T-helper 1 cell treated with Interleukin-12 subunit alpha and Interleukin-12 subunit beta and Interleukin-4 antibody, amounts not matched to agents 30 μg/mL and 1 μg/mL, for 36 hours (primary cell): ENCODE results near the gene ANO2.

Source experiments
- H3K27ac Mint-ChIP-seq: one replicate; pipeline ENCODE4 v1.8.0; 2021; ENCODE audit warnings: mild to moderate bottlenecking, mixed read lengths
- H3K27me3 Mint-ChIP-seq: one replicate; pipeline ENCODE4 v1.8.0; 2021; ENCODE audit warnings: low read depth, mixed read lengths
- H3K36me3 Mint-ChIP-seq: one replicate; pipeline ENCODE4 v1.8.0; 2021; ENCODE audit warnings: low read depth, mixed read lengths
- H3K4me1 Mint-ChIP-seq: one replicate; pipeline ENCODE4 v1.8.0; 2021; ENCODE audit warnings: low read depth, mixed read lengths
- H3K4me3 Mint-ChIP-seq: one replicate; pipeline ENCODE4 v1.8.0; 2021; ENCODE audit warnings: mild to moderate bottlenecking, moderate library complexity, mixed read lengths
- H3K9me3 Mint-ChIP-seq: one replicate; pipeline ENCODE4 v1.8.0; 2021; ENCODE audit warnings: mixed read lengths

ANO2 gene

DNA sequence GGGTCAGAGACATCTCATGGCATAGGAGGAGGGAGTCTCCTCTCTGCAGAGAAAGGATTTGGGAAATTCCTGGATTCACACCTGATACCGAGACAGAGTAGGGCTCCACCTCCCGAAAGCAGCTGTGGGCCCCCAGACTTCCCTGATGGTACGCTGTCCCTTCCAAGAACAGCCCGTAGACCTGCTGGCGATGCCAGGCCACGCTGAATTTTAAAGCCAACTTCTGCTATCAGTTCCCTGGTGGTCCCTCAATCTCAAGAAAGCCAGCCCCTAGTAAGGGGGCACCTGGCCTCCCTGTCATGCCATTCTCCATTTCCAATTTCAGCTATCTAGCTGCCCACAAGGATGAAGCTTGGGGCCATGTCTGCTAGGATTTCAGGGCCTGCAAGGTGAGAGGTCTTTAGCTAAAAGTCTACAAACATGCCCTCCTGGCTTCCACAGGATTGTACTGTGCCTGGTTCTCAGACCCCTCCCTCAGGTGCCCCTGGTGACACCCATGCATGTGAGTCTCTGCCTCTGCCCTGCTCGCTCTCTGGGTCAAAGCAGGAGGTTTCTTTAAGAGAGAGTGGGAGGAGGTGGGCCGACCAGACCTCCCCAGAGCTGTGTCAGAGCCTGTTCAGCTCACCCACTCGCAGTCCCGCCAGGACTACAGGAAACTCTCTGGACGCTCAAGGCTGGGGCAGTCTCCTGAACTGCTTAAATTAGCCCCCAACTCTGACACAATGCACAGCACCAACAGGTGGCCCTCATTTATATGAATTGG, 30.5 kb downstream of the ANO2 start:
- Mint-ChIP-seq H3K4me3 (no peak overlapping the region), H3K27me3 (peaks cover 4% of the 10 kb centered on the region), H3K27ac (no peak overlapping the region), H3K4me1 (no peaks in the 10 kb centered on the region), H3K36me3 (no peaks in the 10 kb centered on the region), H3K9me3 (no peaks in the 10 kb centered on the region)

DNA sequence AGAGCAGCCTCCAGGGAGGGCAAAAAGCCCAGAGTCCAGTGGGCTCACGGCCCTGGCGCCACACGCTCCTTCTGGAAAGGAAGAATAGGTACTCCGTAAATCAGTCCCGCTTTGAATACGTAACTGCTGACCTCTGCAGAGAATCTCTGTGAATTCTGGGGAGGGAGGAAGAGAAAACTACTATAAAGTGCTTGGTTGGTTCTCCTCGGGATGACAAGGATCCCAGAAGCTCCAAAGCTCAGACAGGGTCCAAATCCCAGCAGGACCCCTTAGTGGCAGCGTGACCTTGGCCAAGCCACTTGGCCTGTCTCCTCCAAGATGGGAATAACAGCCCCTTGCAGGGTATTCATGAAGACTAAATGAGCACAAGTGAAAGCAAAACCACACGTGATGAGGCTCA, 31.7 kb downstream of the ANO2 start:
- Mint-ChIP-seq H3K4me3 (no peak overlapping the region), H3K9me3 (no peaks in the 10 kb centered on the region), H3K27ac (no peak overlapping the region), H3K4me1 (no peaks in the 10 kb centered on the region), H3K27me3 (peaks cover 4% of the 10 kb centered on the region), H3K36me3 (no peaks in the 10 kb centered on the region)

DNA sequence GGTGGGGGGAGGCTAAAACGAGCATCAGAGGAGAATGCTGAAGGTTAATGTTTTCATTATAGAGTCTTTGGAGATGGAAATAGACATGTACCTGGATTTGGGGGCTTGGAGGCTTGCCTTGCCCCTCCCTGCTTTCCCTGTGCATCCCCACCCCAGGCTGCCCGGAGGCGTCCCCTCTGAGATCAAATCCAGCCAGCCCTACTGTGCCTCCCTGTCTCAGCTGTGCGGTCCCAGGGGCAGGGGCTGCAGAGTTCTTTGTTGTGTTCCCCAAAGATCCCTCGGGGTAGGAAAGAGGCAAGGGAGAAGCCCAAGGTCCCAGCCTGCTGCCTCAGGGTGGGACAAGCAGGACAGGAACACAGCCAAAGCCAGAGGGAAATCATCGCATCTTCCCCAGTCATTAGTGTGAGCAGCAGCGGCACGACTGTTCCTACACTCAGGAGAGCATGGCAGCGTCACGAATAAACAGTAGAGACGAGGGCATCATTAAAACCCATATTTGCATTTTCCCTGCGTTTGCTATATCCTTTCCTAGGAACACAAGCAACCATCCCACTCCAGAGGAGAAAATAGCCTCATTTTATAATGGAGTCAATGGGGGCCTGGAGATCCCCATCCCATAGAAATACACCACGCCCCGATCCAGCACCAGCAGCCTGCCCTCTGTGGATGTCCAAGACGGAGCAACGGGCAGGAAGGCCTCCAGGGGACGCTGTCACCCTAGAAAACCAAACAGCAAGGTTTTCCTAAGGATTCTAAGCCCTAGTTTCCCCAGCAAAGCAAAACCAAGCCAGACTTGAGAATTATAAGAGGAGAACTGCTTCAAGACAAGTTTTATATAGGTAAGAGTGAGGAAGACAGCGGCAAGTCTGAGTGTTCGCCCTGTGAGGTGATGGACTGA, 32.4 kb downstream of the ANO2 start:
- Mint-ChIP-seq H3K27ac (no peak overlapping the region), H3K36me3 (no peaks in the 10 kb centered on the region), H3K4me3 (no peak overlapping the region), H3K9me3 (no peaks in the 10 kb centered on the region), H3K27me3 (peaks cover 4% of the 10 kb centered on the region), H3K4me1 (no peaks in the 10 kb centered on the region)

- Mint-ChIP-seq H3K27me3 (peaks cover 4% of the 10 kb centered on the region), H3K9me3 (no peaks in the 10 kb centered on the region), H3K27ac (no peak overlapping the region), H3K4me1 (no peaks in the 10 kb centered on the region), H3K36me3 (no peaks in the 10 kb centered on the region), H3K4me3 (no peak overlapping the region)
Observed at GRCh38 chr12:5912011-5912410, 33.0 kb downstream of the ANO2 start.

DNA sequence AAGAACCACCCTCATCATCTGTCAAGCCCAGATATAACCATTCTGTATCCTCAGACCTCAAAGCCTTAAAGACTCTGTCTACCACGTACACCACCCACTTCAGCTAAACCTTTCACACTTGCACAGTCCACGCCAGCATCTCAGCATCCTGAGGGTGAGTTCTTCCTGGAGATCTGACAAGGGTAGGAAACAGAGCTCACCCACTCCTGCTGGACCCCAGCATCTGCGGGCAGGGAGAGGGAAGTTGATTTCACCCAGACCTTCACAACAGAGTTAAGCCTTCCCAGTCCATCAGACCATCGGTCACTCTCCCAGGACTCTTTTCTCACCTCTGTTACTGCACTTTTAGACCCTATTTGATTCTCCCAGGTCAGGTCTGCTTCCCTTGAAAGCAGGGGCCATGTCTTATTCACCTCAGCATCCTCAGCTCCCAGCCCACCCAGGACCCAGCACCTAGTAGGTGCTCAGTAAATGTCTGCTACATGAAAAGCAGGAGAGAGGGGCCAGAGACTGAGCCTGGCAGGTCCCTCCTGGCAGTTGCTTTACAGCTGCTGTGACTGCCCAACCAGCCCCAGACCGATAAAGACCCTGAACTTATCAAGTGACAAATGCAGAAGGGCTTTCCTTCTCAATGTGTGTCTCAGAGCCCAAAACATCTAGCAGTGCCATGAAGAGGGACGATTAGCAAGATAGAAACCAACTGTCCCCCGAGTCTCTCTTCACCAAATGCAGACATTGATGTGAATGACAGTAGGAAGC, 34.1 kb downstream of the ANO2 start:
- no peak overlapping the region for H3K4me3 Mint-ChIP-seq
- no peak overlapping the region for H3K27ac Mint-ChIP-seq
- no peaks in the 10 kb centered on the region for H3K36me3 Mint-ChIP-seq
- H3K27me3 Mint-ChIP-seq, result peaks cover 4% of the 10 kb centered on the region
- H3K4me1 Mint-ChIP-seq, result no peaks in the 10 kb centered on the region
- H3K9me3 Mint-ChIP-seq, result no peaks in the 10 kb centered on the region

DNA sequence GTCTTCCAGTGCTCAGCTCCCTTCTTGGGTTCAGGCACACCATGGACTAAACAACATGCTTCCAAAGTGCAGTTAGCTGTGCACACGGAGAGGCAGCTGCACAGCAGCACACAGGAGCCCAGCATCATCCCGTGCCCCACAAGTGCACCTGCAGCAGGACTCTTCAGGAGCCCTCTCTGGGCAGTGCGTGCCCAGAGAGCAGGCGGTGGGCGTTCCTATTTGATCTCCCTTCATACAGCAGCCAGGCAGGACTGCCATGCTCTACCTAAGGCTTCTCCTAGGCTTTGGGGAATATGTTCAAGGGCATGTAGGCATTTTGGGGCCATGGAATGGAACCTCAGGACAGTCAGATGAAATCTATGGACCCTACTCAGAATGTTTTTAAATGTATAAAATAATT, 35.5 kb downstream of the ANO2 start:
- Mint-ChIP-seq H3K4me1 (no peaks in the 10 kb centered on the region), H3K4me3 (no peak overlapping the region), H3K27me3 (peaks cover 4% of the 10 kb centered on the region), H3K27ac (no peak overlapping the region), H3K9me3 (no peaks in the 10 kb centered on the region), H3K36me3 (no peaks in the 10 kb centered on the region)

- H3K36me3 Mint-ChIP-seq, result no peaks in the 10 kb centered on the region
- no peaks in the 10 kb centered on the region for H3K4me1 Mint-ChIP-seq
- no peak overlapping the region for H3K4me3 Mint-ChIP-seq
- peaks cover 4% of the 10 kb centered on the region for H3K27me3 Mint-ChIP-seq
- no peak overlapping the region for H3K27ac Mint-ChIP-seq
- no peaks in the 10 kb centered on the region for H3K9me3 Mint-ChIP-seq
Observed at GRCh38 chr12:5908251-5908650, 36.8 kb downstream of the ANO2 start.

- Mint-ChIP-seq H3K4me1 (no peaks in the 10 kb centered on the region), H3K36me3 (no peaks in the 10 kb centered on the region), H3K9me3 (no peaks in the 10 kb centered on the region), H3K4me3 (no peak overlapping the region), H3K27ac (no peak overlapping the region), H3K27me3 (peaks cover 4% of the 10 kb centered on the region)
Observed at GRCh38 chr12:5907807-5908206, 37.3 kb downstream of the ANO2 start.

- Mint-ChIP-seq H3K9me3 (no peaks in the 10 kb centered on the region), H3K27me3 (no peaks in the 10 kb centered on the region), H3K36me3 (no peaks in the 10 kb centered on the region), H3K4me3 (no peak overlapping the region), H3K4me1 (no peaks in the 10 kb centered on the region), H3K27ac (no peak overlapping the region)
Observed at GRCh38 chr12:5905757-5906156, 39.3 kb downstream of the ANO2 start.

GRCh38 chr12:5904969-5905368, 40.1 kb downstream of the ANO2 start:
- no peaks in the 10 kb centered on the region for H3K27me3 Mint-ChIP-seq
- no peaks in the 10 kb centered on the region for H3K36me3 Mint-ChIP-seq
- no peak overlapping the region for H3K27ac Mint-ChIP-seq
- H3K4me1 Mint-ChIP-seq, result no peaks in the 10 kb centered on the region
- no peak overlapping the region for H3K4me3 Mint-ChIP-seq
- H3K9me3 Mint-ChIP-seq, result no peaks in the 10 kb centered on the region

GRCh38 chr12:5904441-5904840, 40.6 kb downstream of the ANO2 start:
- H3K4me3 Mint-ChIP-seq, result no peak overlapping the region
- no peaks in the 10 kb centered on the region for H3K27me3 Mint-ChIP-seq
- H3K27ac Mint-ChIP-seq, result no peak overlapping the region
- H3K4me1 Mint-ChIP-seq, result no peaks in the 10 kb centered on the region
- H3K36me3 Mint-ChIP-seq, result no peaks in the 10 kb centered on the region
- no peaks in the 10 kb centered on the region for H3K9me3 Mint-ChIP-seq

DNA sequence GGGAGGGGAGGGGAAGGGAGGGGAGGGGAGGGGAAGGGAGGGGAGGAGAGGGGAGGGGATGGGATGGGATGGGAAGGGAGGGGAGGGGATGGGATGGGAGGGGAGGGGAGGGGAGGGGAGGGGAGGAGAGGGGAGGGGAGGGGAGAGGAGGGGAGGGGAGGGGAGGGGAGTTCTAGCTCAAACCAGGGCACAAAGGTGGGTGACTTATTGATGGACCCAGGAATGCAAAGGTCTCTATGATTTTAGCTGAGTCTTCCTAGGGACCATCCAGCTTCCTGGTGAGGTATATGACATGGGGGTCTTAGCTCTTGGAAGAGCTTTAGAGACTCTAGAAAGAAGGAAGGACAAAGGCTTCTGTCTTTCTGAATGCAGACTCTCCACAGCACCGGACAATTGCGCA, 42.3 kb downstream of the ANO2 start:
- Mint-ChIP-seq H3K4me1 (no peaks in the 10 kb centered on the region), H3K27ac (no peak overlapping the region), H3K36me3 (no peaks in the 10 kb centered on the region), H3K9me3 (no peaks in the 10 kb centered on the region), H3K4me3 (no peak overlapping the region), H3K27me3 (no peaks in the 10 kb centered on the region)

GRCh38 chr12:5901416-5901815, 43.6 kb downstream of the ANO2 start:
- H3K4me1 Mint-ChIP-seq, result no peaks in the 10 kb centered on the region
- peaks cover 10% of the 10 kb centered on the region for H3K27me3 Mint-ChIP-seq
- peak overlapping the region; percentile 45 for H3K27ac Mint-ChIP-seq
- no peaks in the 10 kb centered on the region for H3K9me3 Mint-ChIP-seq
- no peaks in the 10 kb centered on the region for H3K36me3 Mint-ChIP-seq
- H3K4me3 Mint-ChIP-seq, result no peak overlapping the region

- Mint-ChIP-seq H3K4me1 (no peaks in the 10 kb centered on the region), H3K27ac (no peak overlapping the region), H3K4me3 (no peak overlapping the region), H3K27me3 (peaks cover 10% of the 10 kb centered on the region), H3K36me3 (no peaks in the 10 kb centered on the region), H3K9me3 (no peaks in the 10 kb centered on the region)
Observed at GRCh38 chr12:5900533-5901205, 44.4 kb downstream of the ANO2 start.
